Cardiac fibroblast (primary cell): ENCODE data around the gene C17orf50.

ENCODE experiments used
- DNase-seq, 2 donors: peaks; one replicate each; pipeline versions ENCODE4 v3.0.0 to v3.0.0-alpha.2; 2010; ENCODE audit warnings: low read depth in 2 of 2
- H3K4me3 ChIP-seq, 2 donors: replicated peaks in 1 of 2; 1 replicate in 1 of 2; 2 replicates in 1 of 2; pipeline ENCODE4 v1.5.1; 2011; ENCODE audit warnings: low read depth in 2 of 2, low read length in 2 of 2, mild to moderate bottlenecking in 2 of 2, moderate library complexity in 1 of 2
- CTCF ChIP-seq: IDR thresholded peaks from one replicate; pipeline ENCODE4 v1.5.1; 2011; ENCODE audit warnings: low read depth, mild to moderate bottlenecking, low read length, inconsistent platforms

C17orf50 gene

GRCh38 chr17:35766903-35767510 is 6.3 kb downstream of the C17orf50 start:
- peak; percentile 65 for TF ChIP-seq CTCF
- DNase-seq: peak; percentile 68
- no peak overlapping the region for H3K4me3 ChIP-seq

- no peak for TF ChIP-seq CTCF
- no peak overlapping the region for H3K4me3 ChIP-seq
- DNase-seq: no peak
Observed at GRCh38 chr17:35768797-35769196, 8.1 kb downstream of the C17orf50 start.

- H3K4me3 ChIP-seq: no peak overlapping the region
- TF ChIP-seq CTCF: no peak
Observed at GRCh38 chr17:35769895-35770486, 9.3 kb downstream of the C17orf50 start.

GRCh38 chr17:35773129-35773528 is 12.4 kb downstream of the C17orf50 start:
- DNase-seq: no peak
- no peak for TF ChIP-seq CTCF
- no peak overlapping the region for H3K4me3 ChIP-seq

More at GRCh38 chr17:35769895-35770486, 9.3 kb downstream of the C17orf50 start:
- DNase-seq: no peak

- no peak overlapping the region for H3K4me3 ChIP-seq
- no peak for TF ChIP-seq CTCF
- no peak for DNase-seq
Observed at GRCh38 chr17:35773679-35774425, 13.2 kb downstream of the C17orf50 start.

- no peak for TF ChIP-seq CTCF
- peak; percentile 32 to 58 for DNase-seq
- no peak overlapping the region for H3K4me3 ChIP-seq
Observed at GRCh38 chr17:35774499-35774898, 13.8 kb downstream of the C17orf50 start.
